Activated CD4-positive, alpha-beta T cell treated with anti-CD3 and anti-CD28 coated beads, Interleukin-2, amount 50 U/mL, for 1 hour (primary cell): ENCODE data around the gene PRKG1.
"Not testable (repeated sequence)": the region's sequence is repeated elsewhere in the genome, so short reads cannot be mapped to it uniquely, and the experiment has no call there.

Source experiments
- DNase-seq: peaks from one replicate; pipeline ENCODE4 v3.0.0-alpha.2; 2020

Gene PRKG1

DNA sequence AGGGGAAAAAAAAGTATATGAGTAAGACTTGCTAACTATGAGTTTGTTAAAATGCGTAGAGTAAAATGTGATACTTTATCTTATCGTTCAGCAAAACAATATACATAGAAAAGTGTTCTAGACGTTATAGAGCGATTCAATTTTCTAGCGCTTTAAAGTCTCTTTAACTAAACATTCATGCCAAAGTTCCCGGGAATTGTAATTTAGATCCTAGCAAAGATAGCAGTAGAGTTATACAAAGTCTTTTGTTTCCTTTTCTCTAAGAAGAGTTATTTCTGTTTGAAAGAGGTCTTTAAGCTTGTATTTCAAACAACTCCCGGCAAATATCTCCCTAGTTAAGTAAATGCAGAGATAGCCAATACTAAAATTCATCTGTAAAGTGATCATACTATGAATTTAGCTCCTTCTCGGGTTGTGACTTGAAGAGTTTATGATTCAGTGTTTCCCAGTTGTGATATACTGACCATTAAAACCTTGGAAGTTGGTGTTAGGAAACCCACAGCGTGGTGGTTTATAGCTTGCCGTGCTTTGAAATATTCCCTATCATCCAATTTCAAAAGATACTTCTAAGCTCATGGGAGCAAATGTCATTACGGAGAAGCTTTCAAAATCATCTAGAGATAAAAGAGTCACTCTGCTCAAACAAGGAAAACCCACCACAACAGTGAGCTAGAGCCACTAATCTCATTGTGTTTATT lies 453.4 kb downstream of the PRKG1 start:
- no peak for DNase-seq

DNA sequence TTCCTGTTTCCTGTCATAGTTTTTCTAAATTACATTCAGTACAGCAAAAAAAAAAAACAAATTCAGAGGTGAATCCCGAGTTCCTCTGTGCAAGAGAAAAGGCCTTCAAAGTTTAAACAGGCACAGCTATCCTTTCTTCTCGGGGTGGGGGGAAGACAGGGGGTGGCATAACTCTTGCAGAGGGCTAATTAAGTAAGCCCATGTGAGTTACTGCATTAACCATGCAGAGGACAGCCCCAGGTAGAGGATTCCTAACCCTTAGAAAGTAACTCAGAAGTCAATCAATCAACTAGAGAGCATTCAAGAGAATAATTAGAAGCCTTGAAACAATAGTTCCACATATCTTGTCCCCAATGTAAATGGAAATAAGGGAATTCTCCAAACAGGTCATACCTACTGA lies 454.2 kb downstream of the PRKG1 start:
- DNase-seq, result no peak

DNA sequence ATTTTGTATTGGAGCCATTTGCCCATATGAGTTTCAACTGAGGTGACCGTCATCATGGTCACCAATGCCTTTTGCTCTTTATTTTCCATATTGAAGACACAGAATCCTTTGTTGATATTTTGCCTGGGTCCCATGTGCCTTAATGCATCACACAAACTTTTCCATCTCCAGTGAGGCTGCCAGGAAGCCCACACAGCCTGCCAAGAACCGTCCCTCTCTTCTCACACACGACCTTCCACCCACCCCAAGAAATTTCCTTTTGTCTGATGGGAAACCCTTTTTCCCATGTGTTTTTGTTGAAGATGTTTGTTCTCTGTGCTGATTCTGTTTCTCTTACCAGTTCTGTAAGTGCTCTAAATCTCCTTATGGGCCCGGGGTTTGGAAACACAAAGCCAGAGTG lies 456.3 kb downstream of the PRKG1 start:
- no peak for DNase-seq

DNA sequence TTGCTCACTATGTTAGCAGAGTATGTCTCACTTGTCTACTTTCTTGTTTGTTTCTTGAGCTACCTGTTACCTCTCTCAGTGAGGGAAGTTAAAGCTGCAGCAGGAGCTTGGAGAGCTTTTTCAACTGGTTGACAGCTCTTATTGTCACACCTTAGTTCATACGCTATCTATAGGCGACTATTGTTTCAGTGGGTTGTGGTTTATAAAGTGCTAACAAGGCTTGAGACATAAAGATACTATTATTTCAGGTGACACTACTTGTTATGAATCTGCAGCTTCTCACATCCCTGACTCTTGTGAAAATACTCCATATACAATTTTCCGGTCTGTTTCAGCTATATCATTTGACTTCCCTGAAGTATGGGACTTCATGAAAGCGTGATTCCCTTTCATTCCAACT lies 457.8 kb downstream of the PRKG1 start:
- DNase-seq, result no peak

DNA sequence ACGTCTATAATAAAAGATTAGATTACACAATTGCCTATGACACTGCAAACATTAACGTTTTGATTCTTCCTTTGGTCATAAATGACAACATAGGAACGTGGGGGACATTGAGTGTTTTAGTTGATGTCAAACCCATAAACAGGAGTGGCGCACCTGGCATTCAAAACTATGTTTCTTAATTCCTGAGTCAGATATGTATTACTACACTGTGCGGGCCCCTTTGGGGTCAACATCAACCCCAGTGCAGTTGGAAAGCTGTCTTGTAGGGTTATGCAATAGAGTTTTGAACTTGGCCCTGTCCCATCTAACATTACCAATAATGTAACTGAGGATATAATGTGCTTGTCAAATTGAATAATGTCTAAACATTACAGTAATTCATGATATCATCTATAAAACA lies 468.6 kb downstream of the PRKG1 start:
- DNase-seq, result no peak

DNA sequence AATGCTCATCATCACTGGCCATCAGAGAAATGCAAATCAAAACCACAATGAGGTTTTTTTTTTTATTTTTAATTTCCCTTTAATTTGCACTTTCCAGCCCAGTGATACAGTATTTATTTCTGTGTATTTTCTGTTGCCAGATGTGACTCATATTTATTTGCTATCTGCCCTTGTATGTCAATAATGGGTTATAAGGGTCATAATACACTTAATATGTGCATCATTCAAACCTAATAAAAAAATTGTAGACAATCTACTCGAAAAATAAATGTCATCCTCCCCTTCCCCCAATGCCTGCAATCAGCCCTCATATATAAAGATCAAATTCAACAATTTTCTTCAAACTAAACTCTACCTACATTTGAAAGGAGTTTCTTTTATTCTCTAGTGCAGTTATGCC lies 470.6 kb downstream of the PRKG1 start:
- no peak for DNase-seq

DNA sequence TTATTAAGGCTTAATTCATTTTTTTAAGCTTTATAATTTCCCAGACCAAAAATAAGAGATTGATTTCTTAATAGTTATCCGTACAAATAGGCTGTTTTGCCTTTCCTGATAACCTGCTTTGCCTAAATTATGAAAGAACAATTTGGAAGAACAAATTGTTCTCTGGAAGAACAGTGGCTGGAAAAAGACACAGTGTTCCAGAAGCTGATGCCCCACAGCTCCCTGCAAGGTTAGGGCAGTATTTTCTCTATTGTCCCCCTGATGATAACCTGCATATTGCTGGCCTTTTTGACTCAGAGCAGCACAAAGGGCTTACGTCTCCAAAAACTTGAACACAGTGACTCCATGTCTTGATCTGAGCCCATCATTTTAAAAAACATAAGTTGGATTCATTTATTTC lies 473.7 kb downstream of the PRKG1 start:
- no peak for DNase-seq

DNA sequence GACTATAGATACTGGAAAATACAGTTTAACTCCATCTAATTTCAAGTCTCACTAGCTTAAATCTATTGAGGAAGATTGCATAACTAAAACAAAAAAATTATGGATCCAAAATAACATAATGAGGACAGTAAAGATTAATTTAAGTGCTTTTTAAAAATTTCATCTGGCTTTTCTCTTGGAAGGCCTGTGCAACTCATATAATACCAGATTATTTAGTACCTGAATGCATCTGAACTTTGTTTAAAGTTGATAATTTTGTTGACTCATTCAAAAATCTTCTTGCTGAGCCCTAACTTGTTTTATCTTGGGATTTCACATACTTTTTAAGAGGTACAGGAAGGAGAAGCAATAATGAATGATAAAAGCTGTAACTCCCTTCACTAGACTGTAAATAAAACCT lies 478.6 kb downstream of the PRKG1 start:
- no peak for DNase-seq

DNA sequence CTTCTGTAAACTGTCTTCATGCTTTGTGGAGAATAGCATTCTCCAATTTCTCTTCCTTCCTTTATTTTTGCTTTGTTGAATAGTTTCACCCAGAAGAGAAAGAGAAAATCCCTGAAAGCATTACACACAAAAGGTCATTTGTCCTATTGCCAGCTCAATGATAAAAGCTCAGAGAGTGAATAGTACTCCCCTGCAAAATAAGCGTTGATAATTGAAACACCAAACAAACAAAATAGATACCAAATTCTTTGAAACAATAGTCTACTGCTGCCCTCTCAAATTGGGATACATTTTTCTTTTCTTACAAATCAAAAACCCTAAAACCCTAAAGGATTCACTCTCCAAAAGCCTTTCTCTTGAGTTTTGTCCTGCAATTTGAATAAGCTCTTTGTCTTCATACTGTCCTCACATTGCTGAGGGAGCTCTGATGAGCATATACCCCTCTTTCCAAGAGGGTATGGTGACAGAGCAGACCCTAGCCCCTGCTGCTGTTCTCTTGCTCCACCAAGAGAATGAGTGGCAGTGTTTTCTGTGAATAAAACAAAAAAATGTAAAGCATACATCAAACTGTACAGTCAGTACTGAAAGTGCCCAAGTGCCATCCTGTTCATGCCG lies 490.7 kb downstream of the PRKG1 start:
- no peak for DNase-seq

DNA sequence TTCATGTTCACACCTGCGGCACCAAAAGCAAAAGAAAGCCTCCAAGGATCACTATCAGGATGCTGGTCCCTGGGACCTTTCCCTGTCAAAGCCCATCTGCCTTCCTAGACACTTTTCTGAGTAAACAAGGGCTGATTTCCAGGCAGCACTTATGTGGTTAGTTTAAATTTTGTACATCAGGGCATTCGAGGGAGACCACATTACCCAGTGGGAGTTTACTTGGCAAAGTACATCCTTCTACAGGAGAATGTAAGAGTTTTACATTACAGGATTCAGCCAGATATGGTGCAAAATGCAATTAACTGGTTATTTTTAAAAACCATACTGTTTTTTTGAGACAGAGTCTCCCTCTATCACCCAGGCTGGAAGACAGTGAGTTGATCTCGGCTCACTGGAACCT lies 493.0 kb downstream of the PRKG1 start:
- no peak for DNase-seq

DNA sequence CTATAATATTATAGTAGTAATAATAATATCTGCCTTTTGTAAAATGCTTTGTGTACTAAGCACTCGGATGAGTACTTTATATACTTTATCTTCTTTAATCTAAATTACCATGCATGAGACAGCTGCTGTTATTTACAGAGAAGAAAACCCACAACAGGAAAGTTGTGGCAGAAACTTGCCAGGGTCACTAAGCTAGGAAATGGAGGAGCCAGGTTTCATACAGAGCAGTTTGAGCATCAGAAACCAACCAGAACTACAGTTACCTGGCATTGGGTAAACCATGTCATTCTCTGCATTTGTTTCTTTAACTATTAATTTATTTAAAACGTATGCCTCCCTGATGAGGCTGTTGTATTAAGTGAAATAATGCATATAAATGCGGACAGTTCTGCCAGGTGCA lies 495.2 kb downstream of the PRKG1 start:
- DNase-seq, result no peak

DNA sequence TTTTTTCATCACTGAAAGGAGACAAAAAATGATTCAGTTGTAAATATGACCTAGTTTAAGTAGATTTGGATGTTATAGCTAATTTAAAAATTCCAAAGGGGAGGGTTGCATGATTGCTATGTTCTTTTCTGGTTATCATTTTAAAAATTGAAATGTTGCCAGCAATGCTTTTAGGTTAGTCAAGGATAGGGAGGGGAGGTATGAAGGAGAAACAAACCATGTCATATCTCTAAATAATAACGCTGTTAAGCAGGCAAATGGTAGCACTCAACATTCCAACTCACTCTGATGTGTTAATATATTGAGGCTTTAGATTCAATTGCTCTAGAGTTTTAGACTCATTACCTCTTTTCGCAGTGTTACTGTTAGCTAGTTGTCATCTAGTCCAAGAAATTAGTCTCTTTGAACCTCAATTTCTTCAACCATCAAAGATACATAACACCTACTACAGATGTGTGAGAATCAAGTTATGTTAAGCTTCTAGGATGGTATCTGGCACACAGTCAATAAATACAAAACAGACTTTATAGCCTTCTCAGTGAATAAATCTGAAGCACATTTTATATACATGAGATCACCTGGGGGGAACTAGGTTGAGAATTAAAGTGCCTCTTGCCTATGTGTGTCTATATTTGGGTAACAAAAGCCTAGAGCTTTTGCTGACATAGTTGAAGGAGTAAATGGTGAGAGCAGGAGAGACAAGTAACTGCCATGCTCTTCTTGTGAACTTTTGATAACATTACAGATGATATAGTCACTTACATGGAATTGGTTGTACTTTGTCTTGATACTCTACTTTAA lies 500.2 kb downstream of the PRKG1 start:
- DNase-seq, result no peak

DNA sequence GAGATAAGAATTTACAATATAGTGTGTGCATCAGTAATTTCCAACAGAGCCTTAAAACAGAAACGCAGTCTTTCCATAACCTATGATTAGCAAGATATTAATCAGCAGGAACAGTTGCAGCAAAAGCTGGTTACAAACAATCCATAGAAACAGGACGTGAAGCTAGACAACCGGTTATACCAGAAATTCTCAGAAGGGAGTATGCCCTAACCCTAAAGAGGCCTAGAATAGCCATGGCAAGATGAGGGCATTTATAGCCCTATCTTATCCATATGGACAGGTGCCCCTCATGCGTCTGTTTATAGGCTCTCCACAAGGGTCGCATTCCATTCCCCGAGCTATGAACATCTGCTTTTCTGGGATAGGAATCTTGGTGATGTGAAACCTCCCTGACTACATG lies 506.9 kb downstream of the PRKG1 start:
- DNase-seq, result not testable (repeated sequence)

DNA sequence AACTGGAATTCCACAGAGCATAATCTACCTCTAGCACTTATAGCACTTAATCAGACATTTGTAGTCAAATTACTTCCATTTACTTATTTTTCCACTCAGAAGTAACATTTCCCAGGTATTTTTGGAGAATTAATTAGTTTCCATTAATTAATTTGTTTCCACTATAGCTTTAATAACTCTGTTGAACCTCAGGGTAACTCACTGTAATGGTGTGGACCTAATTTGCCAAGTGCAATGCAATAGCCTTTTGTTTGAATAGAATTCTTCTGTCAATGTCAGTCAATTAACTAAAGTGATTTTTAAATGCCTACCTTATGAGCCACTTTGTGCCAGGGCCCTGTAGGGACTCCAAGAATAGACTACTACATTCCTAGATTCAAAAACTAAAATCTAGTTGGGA lies 509.7 kb downstream of the PRKG1 start:
- no peak for DNase-seq

DNA sequence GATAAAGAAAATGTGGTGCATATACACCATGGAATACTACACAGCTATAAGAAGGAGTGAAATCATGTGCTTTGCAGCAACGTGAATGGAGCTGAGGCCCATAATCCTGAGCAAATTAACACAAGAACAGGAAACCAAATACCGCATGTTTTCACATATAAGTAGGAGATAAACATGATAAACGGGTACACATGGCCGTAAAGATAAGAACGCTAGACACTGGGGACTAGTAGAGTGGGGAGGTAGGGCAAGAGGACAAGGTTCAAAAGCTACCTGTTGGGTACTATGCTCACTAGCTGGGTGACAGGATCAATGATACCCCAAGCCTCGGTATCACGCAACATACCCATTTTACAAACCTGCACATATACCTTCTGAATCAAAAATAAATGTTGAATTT lies 511.5 kb downstream of the PRKG1 start:
- DNase-seq, result no peak

DNA sequence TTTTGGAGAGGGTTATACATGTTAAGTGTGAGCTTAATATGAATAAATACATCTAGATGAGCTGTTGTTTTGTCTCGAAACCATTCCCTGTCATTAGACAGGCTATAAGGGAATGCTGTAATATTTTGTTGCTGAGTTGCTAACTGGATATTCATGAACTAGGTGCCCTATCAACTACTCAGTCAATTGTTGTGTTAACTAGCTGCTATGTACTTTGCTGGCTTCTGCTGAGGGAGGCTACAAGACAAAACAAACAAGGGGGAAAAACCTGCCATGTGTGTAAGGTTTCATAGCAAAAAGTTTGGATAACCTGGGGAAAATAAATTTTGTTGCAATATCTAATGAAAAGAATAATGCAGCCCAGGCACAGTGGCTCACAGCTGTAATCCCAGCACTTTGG lies 514.7 kb downstream of the PRKG1 start:
- no peak for DNase-seq

DNA sequence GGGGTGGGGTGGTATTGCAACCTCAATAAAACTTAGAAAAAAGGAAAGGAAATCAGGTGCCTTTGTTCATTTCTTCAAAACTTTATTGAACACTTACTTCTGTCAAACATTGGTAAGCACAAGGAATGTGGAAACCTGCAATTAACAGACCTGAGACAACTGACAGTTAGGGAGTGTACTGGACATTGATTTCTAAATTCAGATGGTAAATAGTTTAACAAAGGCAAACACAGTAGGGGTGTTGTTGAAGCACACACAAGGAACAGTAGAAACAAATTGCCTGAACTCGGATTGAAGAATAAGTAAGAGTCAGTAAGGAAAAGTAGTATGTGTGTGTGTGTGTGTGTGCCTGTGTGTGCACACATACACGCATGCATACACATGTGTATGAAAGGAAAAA lies 516.5 kb downstream of the PRKG1 start:
- no peak for DNase-seq

DNA sequence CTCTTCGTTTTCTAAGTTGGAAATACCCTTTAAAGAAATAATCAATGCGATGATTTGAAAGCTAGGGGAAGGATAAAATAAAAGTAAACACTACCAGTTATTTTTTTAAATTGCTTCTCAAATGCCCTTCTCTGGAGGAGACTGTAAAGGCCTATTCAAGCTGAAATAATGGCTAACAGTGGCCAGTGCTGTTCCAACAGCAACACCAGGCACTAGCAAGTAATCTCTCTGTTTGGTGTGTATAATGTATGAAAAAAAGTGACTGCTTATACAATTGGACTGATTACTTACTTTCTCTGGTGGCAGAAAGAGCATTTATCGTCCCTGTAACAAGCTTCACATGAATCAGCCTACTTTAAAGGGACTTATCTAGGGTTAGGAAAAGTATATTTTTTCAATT lies 522.4 kb downstream of the PRKG1 start:
- DNase-seq, result no peak

DNA sequence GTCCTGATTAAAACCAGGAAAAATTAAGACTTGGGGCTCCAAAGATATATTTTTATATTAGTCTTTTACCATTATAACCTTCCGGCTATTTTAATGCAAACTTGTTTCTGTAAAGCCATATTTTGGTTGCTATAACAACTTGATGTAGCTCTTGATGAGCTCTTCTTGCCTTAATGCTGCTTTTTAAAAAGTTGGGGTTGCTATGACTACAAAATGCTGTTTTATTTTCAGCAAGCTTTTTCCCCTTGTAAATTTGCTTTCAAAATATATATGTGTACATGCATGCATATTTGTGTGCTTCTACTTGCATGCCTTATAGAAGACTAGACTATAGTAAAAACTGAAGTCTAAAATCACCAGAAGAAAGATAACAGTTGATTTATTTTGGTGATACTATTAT lies 525.4 kb downstream of the PRKG1 start:
- no peak for DNase-seq

DNA sequence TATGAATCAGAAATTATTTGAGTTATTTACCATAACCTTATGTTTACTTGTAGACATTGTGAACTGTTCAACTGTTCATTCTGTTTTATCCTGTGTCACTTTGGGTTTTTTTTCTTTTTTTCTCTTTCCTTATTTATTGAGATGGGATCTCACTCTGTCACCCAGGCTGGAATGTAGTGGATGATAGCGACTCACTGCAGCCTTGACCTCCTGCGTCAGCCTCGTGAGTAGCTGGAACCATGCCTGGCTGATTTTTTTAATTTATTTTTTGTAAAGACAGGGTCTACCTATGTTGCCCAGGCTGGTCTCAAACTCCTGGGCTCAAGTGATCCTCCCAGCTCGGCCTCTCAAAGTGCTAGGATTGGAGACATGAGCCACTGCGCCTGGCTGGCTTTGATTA lies 528.0 kb downstream of the PRKG1 start:
- no peak for DNase-seq

DNA sequence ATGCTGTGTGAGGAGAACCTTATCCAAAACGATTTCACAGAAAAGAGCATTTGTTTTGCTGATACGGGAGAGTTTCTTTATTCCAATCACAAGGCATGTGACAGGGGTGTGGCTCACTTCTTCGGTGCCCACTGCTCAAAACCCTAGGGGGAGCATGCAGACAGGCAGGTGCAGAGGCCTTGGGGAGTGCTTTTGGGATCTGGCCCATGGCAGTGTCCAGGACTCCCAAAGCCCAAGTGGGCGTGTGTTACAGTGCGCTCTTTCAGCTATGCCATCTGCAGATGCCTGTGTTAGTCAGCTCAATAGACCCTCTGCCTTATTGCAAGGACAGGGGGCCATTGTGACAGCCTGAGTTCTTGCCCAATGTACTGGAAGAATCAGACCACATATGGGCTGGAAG lies 530.3 kb downstream of the PRKG1 start:
- DNase-seq, result no peak

DNA sequence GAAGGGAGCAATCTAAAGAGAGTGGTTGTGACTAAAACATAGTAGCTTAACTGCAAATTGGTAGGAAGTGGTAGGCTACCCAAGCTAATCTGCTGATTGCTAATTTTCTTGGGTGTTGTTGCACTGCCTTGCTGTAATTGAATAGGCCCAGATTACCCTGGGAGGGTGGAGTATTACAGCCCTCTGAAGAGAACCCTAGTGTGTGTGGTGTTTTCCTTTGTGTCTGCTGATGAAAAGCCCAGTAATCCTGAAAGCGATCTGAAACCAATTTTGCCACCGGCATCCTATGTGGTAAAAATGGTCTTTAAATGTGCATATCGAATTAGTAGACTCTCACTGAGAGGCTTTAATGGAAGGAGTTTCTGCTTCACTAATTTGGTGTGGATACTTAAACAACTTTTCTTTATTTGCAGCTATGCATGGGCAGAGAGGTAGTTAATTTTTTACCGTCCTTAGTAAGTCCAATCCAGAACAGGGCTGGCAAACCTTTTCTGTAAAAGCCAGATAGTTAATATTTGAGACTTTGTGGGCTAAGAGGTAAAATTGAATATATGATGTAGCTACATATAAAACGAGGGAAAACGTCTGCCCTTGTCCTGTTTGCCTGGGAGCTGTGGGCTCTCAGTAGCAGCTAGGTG lies 532.7 kb downstream of the PRKG1 start:
- DNase-seq, result no peak

DNA sequence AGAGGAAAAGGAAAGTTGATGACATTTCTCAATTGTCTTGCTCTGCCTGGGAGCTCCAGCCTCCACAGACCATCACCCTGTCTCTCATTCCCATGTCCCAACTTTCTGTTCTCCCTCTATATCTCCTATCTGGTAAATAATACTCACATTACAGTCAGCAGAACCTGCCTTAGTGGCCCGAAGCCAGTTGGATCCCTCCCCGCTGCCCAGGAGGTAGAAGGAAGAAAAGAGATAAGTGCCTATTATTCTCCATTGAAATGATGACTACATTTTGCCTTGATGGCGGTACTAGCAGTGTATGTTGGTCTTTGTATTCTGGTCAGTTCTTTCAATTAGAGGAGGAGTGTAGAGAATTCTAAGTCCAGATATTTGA lies 533.2 kb downstream of the PRKG1 start:
- no peak for DNase-seq

DNA sequence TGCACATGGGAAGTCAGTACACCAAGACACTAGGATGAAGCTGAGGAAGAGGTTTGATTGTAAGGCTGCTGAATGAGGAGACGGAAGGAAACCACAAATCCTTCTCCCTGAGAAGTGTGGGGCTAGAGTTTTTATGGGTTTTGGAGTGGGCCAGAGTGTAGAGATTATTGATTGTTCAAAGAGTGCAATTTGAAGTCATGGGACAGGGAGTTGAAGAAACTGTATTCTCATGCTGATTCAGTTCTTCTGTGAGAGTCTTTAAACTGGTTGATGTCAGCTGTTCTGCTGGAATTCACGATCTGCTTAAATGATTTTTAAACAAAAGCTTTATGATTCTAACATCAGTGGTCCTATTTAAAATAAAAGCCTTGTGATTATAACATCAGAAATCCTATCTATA lies 533.9 kb downstream of the PRKG1 start:
- no peak for DNase-seq
